Neural crest cell (in vitro differentiated cells): Measurements from ENCODE around the gene ANKRD13D. TPM values are rescaled to one million over a fixed set of nuclear protein-coding genes. Genes with fewer than 3 reads are reported as not detected.

Source experiments
- DNase-seq: peaks from one replicate; pipeline ENCODE4 v3.0.0; 2021; ENCODE audit warnings: low read depth, mixed read lengths, low spot score
- H3K27ac Mint-ChIP-seq: one replicate; pipeline ENCODE4 v1.8.0; 2021; ENCODE audit warnings: mild to moderate bottlenecking, mixed read lengths; ENCODE audit not compliant: unreplicated experiment
- H3K27me3 Mint-ChIP-seq: 2 replicates; pipeline ENCODE4 v1.8.0; 2021; ENCODE audit warnings: low read depth, mild to moderate bottlenecking, mixed read lengths
- H3K36me3 Mint-ChIP-seq: 2 replicates; pipeline ENCODE4 v1.8.0; 2021; ENCODE audit warnings: low read depth, mild to moderate bottlenecking, mixed read lengths
- H3K4me1 Mint-ChIP-seq: 2 replicates; pipeline ENCODE4 v1.8.0; 2021; ENCODE audit warnings: mixed read lengths
- H3K4me3 Mint-ChIP-seq: one replicate; pipeline ENCODE4 v1.8.0; 2021; ENCODE audit warnings: mild to moderate bottlenecking, mixed read lengths
- H3K9me3 Mint-ChIP-seq: 2 replicates; pipeline ENCODE4 v1.8.0; 2021; ENCODE audit warnings: mixed read lengths
- CTCF ChIP-seq: fragments of 200-600 bp; sonication (generic); conservative IDR thresholded peaks from 2 replicates; pipeline ENCODE4 v1.5.0; 2021; ENCODE audit warnings: antibody characterized with exemption, mild to moderate bottlenecking
- total RNA-seq: library from RNA; stranded (reverse); gene quantifications from 2 replicates; pipeline ENCODE4 v1.2.1, GENCODE V29; 2021

Gene ANKRD13D
- total RNA-seq, 1 donor from 2014 or later, result 71.8 TPM

GRCh38 chr11:67266449-67267187, 22.5 kb upstream of the ANKRD13D start, which contains the start of gene GRK2:
Gene GRK2 (plus strand): TSS chr11:67266473. CDS start chr11:67266700, 227 bp downstream.
- Mint-ChIP-seq H3K27me3 (peaks cover 3% of the 10 kb centered on the region), H3K36me3 (no peaks in the 10 kb centered on the region), H3K4me1 (peaks cover 51% of the 10 kb centered on the region), H3K9me3 (no peaks in the 10 kb centered on the region), H3K4me3 (peak within 1 kb of the TSS; percentile 94), H3K27ac (peak within 1 kb of the TSS; percentile 62)
- DNase-seq, result no peak
- no peak for TF ChIP-seq CTCF

GRCh38 chr11:67267188-67268080, 21.7 kb upstream of the ANKRD13D start:
- Mint-ChIP-seq H3K9me3 (no peaks in the 10 kb centered on the region), H3K27me3 (peaks cover 3% of the 10 kb centered on the region), H3K36me3 (no peaks in the 10 kb centered on the region), H3K4me3 (peak overlapping the region; percentile 94), H3K4me1 (peaks cover 45% of the 10 kb centered on the region), H3K27ac (peak overlapping the region; percentile 62)
- no peak for TF ChIP-seq CTCF
- DNase-seq, result no peak

DNA sequence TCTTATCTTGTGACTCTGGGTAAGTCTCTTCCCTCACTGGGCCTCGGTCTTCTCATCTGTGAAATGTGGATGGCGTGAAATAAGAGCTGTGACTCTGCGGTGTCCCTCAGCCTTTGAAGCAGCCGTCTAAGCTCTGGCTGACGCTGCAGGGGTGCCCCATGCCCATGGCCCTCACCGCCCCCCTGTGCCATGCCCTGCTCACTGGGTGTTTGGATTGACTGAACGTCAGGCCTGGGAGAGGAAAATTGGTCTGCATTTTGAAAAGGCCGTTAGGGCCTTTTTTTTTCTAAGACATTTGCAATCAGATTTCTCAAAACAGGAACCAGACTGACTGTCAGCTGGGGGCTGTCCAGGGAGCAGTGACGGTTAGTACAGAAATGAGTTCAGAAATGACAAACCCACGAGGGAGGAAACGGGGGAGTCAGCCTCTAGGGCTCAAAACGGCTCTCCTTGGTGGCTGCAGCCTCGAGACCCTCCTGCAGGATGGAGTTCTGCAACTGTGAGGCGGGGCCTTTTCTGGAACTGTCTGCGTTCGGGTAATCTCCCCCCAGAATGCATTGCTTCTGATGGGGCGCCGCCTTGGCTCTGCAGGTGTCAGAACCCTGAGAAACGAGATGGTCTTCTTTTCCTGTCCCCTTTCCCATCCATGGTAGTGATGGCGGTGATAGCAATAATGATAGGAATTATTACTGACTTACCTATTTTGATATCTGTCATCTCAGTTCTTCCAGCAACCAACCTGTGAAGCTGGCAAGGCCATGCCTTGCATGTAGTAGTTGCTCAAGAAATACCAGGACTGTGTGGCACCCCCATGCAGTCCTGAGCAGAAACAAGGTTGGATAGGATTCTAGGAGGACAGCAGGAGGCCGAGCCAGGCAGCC, 20.8 kb upstream of the ANKRD13D start:
- Mint-ChIP-seq H3K9me3 (no peaks in the 10 kb centered on the region), H3K36me3 (no peaks in the 10 kb centered on the region), H3K27ac (no peak overlapping the region), H3K4me1 (peaks cover 36% of the 10 kb centered on the region), H3K27me3 (no peaks in the 10 kb centered on the region), H3K4me3 (peak overlapping the region; percentile 94)
- DNase-seq, result no peak
- TF ChIP-seq CTCF, result no peak

- Mint-ChIP-seq H3K9me3 (no peaks in the 10 kb centered on the region), H3K27me3 (no peaks in the 10 kb centered on the region), H3K4me3 (no peak overlapping the region), H3K27ac (no peak overlapping the region), H3K4me1 (peaks cover 36% of the 10 kb centered on the region), H3K36me3 (no peaks in the 10 kb centered on the region)
- no peak for TF ChIP-seq CTCF
- DNase-seq, result no peak
Measured at GRCh38 chr11:67268962-67269268, 20.2 kb upstream of the ANKRD13D start.
